HG03139 (cell line): ENCODE measurements around the gene LTBP2.

Experiments
- ATAC-seq: cut with Tn5 transposase; IDR thresholded peaks from one replicate; pipeline ENCODE4 v1.9.1; 2021; ENCODE audit not compliant: unreplicated experiment

LTBP2 gene

GRCh38 chr14:74592476-74593201, 19.4 kb downstream of the LTBP2 start:
- no peak for ATAC-seq

GRCh38 chr14:74591899-74592298, 20.1 kb downstream of the LTBP2 start:
- ATAC-seq: no peak

- no peak for ATAC-seq
Measured at GRCh38 chr14:74591394-74591793, 20.6 kb downstream of the LTBP2 start.

GRCh38 chr14:74589291-74589879, 22.7 kb downstream of the LTBP2 start:
- ATAC-seq: no peak

- no peak for ATAC-seq
Measured at GRCh38 chr14:74587363-74587707, 24.7 kb downstream of the LTBP2 start.

GRCh38 chr14:74586681-74587362, 25.2 kb downstream of the LTBP2 start:
- ATAC-seq: no peak

- no peak for ATAC-seq
Measured at GRCh38 chr14:74585406-74586335, 26.4 kb downstream of the LTBP2 start.

GRCh38 chr14:74584951-74585350, 27.1 kb downstream of the LTBP2 start:
- ATAC-seq: no peak

GRCh38 chr14:74583689-74584434, 28.2 kb downstream of the LTBP2 start:
- no peak for ATAC-seq

- no peak for ATAC-seq
Measured at GRCh38 chr14:74582910-74583581, 29.0 kb downstream of the LTBP2 start.

GRCh38 chr14:74580275-74580672, 31.8 kb downstream of the LTBP2 start:
- no peak for ATAC-seq

- no peak for ATAC-seq
Measured at GRCh38 chr14:74579447-74580274, 32.4 kb downstream of the LTBP2 start.

GRCh38 chr14:74578479-74578878, 33.6 kb downstream of the LTBP2 start:
- ATAC-seq: no peak

- no peak for ATAC-seq
Measured at GRCh38 chr14:74577948-74578275, 34.1 kb downstream of the LTBP2 start.

- ATAC-seq: no peak
Measured at GRCh38 chr14:74577247-74577947, 34.6 kb downstream of the LTBP2 start.

- ATAC-seq: no peak
Measured at GRCh38 chr14:74575936-74576335, 36.1 kb downstream of the LTBP2 start.

GRCh38 chr14:74575507-74575906, 36.5 kb downstream of the LTBP2 start:
- no peak for ATAC-seq

GRCh38 chr14:74574706-74575105, 37.3 kb downstream of the LTBP2 start:
- no peak for ATAC-seq

GRCh38 chr14:74574090-74574433, 38.0 kb downstream of the LTBP2 start:
- no peak for ATAC-seq
